GM10266 (cell line): ENCODE results near the gene LTBP3.
A peak's percentile ranks its signal among the peaks of the same experiment; 100 is the strongest.

ENCODE experiments used
- DNase-seq: peaks from one replicate; pipeline ENCODE4 v3.0.0; 2012; ENCODE audit errors: extremely low spot score
- TF ChIP-seq, protein P1 (sequence below): IDR thresholded peaks from 2 replicates; pipeline ENCODE4 v1.5.1; 2012; ENCODE audit warnings: mild to moderate bottlenecking, low read depth; ENCODE audit not compliant: control insufficient read depth, insufficient read depth; ENCODE audit errors: missing control alignments

The LTBP3 gene

DNA sequence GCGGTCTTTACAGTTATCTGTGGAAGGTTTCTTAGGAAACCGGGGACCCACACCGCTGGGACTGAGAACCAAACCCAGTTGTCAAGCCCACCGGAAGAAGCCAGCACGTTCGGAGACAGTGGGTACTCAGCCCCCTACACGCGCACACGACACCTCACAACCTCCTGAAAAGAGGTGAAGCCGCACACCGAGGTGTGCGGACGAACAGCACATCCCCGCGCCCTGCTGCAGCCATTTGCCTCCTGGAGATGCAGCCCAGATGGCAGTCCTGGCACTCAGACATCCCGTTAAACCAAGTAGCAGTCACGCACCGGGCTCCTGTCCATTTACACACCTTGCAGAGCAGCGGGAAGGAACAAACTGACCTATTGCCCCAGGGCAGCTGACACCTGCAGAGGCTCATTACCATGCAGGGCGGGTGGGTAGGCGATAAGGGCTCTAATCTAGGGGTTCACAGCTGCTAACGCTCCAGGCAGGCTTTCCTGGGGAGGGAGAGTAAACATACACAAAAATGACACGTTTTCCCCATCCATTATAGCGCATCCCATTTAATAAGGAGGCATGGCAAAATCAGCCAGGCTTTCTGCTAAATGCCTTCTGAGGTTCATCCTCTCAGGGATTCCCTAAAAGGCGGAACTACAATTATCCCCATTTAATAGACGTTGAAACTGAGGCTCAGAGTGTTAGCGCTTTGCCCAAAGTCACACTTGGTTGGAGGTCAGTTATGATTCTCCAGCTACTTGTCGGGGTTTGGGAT lies 16.8 kb upstream of the LTBP3 start:
- DNase-seq = no peak
- TF ChIP-seq, protein P1, sequence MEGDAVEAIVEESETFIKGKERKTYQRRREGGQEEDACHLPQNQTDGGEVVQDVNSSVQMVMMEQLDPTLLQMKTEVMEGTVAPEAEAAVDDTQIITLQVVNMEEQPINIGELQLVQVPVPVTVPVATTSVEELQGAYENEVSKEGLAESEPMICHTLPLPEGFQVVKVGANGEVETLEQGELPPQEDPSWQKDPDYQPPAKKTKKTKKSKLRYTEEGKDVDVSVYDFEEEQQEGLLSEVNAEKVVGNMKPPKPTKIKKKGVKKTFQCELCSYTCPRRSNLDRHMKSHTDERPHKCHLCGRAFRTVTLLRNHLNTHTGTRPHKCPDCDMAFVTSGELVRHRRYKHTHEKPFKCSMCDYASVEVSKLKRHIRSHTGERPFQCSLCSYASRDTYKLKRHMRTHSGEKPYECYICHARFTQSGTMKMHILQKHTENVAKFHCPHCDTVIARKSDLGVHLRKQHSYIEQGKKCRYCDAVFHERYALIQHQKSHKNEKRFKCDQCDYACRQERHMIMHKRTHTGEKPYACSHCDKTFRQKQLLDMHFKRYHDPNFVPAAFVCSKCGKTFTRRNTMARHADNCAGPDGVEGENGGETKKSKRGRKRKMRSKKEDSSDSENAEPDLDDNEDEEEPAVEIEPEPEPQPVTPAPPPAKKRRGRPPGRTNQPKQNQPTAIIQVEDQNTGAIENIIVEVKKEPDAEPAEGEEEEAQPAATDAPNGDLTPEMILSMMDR = no peak

DNA sequence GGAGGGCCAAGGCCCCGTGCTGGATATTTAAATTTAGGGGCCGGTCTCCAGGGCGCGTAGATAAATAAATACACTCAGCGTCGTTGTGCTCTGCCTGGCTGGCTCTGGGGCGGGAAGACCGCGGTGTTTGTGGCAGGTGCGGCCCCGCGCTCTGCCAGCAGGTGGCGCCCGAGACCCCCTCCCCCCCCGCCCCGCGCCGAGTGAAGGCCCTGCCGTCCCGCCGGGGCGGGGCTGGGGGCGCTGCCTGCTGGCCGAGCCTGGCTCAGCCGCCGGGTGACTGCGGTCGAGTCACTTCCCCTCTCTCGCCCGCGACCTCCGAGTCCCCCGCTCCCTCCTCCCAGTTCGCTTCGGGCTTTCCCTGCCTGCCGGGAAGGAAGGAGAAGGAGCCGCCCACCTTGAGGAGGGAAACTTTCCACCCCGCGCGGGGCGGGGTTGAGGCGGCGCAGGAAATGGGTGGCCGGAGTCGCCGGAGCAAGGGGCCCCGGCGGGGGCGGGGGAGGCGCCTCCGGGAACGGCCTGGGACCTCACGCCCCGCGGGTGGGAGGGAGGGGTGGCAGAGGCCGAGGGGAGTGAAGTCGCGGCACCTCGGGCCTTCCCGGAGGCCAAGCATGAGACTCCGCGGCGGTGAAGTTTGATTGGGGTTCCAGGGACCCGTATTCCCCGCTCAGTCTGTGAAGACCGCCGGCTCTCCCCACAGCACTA lies 16.1 kb upstream of the LTBP3 start:
- peak; percentile 98 for DNase-seq
- TF ChIP-seq, protein P1 = peak; percentile 81

DNA sequence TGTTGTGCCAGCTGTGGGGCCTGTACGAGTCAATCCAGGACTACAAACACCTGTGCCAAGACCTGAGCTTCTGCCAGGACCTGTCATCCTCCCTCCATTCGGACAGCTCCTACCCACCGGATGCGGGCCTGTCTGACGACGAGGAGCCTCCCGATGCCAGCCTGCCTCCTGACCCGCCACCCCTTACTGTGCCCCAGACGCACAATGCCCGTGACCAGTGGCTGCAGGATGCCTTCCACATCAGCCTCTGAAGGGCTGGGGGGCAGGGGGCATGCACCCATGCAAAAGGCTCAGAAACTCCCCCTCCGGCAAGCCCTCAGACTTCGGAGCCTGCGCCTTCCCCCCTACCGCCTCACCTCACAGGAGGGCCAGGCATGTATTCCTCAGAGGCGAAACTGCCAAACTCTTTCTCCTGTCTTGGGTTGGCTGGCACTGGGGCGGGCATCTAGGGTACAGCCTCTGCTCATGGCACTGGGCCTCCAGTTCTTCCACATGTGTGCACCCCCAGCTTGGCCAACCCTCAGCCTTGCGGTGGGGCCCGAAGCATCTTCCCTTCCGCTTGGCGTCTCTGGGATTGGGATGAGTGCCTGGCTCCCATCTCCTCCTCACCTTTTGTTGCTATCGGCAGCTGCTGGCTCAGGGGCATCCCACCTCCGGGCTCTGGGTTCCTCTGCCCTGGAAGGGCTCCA lies 15.4 kb upstream of the LTBP3 start:
- TF ChIP-seq, protein P1 = peak; percentile 11
- no peak for DNase-seq

DNA sequence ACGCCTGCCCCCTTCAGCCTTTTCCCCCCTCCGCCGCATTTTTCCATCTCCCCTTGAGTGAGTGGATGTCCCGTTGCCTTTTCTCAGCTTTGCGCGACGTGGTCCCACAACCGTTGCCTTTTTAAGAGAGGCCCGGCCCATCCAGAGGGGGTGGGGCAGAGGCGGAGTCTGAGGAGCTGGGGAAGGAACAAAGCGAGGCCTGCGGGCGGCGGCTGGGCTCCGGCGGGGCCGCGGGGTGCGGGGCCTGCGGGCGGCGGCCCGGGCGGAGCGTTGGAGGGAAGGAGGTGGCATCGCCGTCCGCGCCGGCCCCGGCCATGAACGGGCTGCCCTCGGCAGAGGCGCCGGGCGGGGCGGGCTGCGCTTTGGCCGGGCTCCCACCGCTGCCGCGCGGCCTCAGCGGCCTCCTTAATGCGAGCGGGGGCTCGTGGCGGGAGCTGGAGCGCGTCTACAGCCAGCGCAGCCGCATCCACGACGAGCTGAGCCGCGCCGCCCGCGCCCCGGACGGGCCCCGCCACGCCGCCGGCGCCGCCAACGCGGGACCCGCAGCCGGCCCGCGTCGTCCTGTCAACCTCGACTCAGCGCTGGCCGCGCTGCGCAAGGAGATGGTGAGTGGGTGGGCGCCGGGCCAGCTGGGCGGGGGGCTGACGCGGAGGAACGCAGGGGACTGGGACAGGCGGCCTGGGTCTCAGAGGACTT lies 14.3 kb upstream of the LTBP3 start, which contains the start of gene FAM89B:
Gene FAM89B, plus strand, starts transcription at position 183 of the 696 bp plus-strand sequence. Its CDS starts 132 bp downstream, at position 315.
- peak; percentile 87 for DNase-seq
- TF ChIP-seq, protein P1 = no peak

DNA sequence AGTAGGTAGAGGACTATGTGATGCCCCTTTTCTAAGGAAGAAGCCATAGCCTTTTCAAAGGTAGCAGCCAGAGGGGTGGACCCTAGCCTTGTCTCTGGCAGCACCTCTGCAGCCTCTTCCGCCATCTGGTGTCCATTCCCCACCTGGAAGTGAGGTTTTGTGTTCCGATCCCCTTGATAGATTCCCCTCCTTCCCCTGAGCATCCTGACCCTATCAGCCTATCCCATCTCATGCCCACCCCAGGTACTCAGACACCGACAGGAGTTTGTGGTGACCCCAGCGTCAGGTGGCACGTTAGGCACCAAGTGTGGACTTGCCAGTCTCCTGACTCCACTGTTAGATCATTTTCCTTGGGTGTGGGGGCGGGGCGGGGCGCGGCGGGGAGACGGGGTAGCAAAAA lies 13.8 kb upstream of the LTBP3 start:
- TF ChIP-seq, protein P1 = peak; percentile 33
- DNase-seq = no peak

DNA sequence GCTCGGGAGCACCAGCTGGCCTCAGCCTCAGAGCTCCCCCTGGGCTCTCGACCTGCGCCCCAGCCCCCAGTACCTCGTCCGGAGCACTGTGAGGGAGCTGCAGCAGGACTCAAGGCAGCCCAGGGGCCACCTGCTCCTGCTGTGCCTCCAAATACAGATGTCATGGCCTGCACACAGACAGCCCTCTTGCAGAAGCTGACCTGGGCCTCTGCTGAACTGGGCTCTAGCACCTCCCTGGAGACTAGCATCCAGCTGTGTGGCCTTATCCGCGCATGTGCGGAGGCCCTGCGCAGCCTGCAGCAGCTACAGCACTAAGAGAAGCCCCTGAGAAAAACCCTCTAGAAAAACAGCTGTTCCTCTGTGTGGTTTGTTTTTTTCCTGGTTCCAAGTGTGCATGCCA lies 13.3 kb upstream of the LTBP3 start:
- TF ChIP-seq, protein P1 = no peak

More for the DNA sequence above, 13.3 kb upstream of the LTBP3 start:
- no peak for DNase-seq
